GM18498 (cell line): Measurements from ENCODE around the gene PRR22.
A peak's percentile ranks its signal among the peaks of the same experiment; 100 is the strongest.

ENCODE experiments used
- ATAC-seq: cut with Tn5 transposase; IDR thresholded peaks from one replicate; pipeline ENCODE4 v1.9.1; 2021; ENCODE audit warnings: mild to moderate bottlenecking, moderate library complexity; ENCODE audit not compliant: unreplicated experiment

The PRR22 gene

GRCh38 chr19:5814123-5814851 lies 29.7 kb upstream of the PRR22 start:
- no peak for ATAC-seq

GRCh38 chr19:5811117-5811516 lies 26.6 kb upstream of the PRR22 start:
- no peak for ATAC-seq

- ATAC-seq, result no peak
Measured at GRCh38 chr19:5809469-5809868, 24.9 kb upstream of the PRR22 start.

GRCh38 chr19:5809053-5809452 lies 24.5 kb upstream of the PRR22 start:
- no peak for ATAC-seq

GRCh38 chr19:5808120-5808816 lies 23.7 kb upstream of the PRR22 start:
- ATAC-seq, result no peak

- no peak for ATAC-seq
Measured at GRCh38 chr19:5806905-5807304, 22.4 kb upstream of the PRR22 start.

GRCh38 chr19:5806133-5806489 lies 21.6 kb upstream of the PRR22 start:
- no peak for ATAC-seq

GRCh38 chr19:5805462-5806132 lies 21.1 kb upstream of the PRR22 start:
- no peak for ATAC-seq

- ATAC-seq, result no peak
Measured at GRCh38 chr19:5804516-5805461, 20.2 kb upstream of the PRR22 start, which contains the start of gene NRTN. Gene NRTN (plus strand): TSS chr19:5805067. CDS start chr19:5824166, 19,099 bp downstream.

- ATAC-seq, result peak; percentile 80
Measured at GRCh38 chr19:5803752-5804515, 19.4 kb upstream of the PRR22 start.

- ATAC-seq, result no peak
Measured at GRCh38 chr19:5803441-5803751, 18.9 kb upstream of the PRR22 start.

GRCh38 chr19:5801796-5802619 lies 17.5 kb upstream of the PRR22 start:
- no peak for ATAC-seq

- no peak for ATAC-seq
Measured at GRCh38 chr19:5800361-5801270, 16.1 kb upstream of the PRR22 start.

GRCh38 chr19:5799247-5800241 lies 15.0 kb upstream of the PRR22 start:
- ATAC-seq, result no peak

GRCh38 chr19:5798244-5798643 lies 13.7 kb upstream of the PRR22 start:
- no peak for ATAC-seq

- ATAC-seq, result no peak
Measured at GRCh38 chr19:5795382-5795919, 10.9 kb upstream of the PRR22 start.

- no peak for ATAC-seq
Measured at GRCh38 chr19:5793188-5793587, 8.6 kb upstream of the PRR22 start.
